NOMO-1 treated with DMSO at 0.1 percent for 48 hours (cell line): ENCODE data around the gene SP9.

Experiments used
- DNase-seq: peaks from one replicate; lab custom pipeline; 2025; ENCODE audit not compliant: unreplicated experiment; lab: John Stamatoyannopoulos, UW

SP9 gene

GRCh38 chr2:174334781-174335251, at the start of gene SP9:
Gene SP9 (plus strand): TSS chr2:174334954. CDS start chr2:174335093, 139 bp downstream.
- DNase-seq, result no peak

GRCh38 chr2:174286172-174286571, 48.6 kb upstream of the SP9 start:
- DNase-seq, result no peak

- no peak for DNase-seq
Observed at GRCh38 chr2:174292908-174293307, 41.8 kb upstream of the SP9 start.

GRCh38 chr2:174300114-174300513, 34.6 kb upstream of the SP9 start:
- DNase-seq, result no peak

GRCh38 chr2:174312581-174313234, 22.0 kb upstream of the SP9 start:
- DNase-seq, result no peak

- DNase-seq, result no peak
Observed at GRCh38 chr2:174322149-174322548, 12.6 kb upstream of the SP9 start.

- no peak for DNase-seq
Observed at GRCh38 chr2:174322746-174323145, 12.0 kb upstream of the SP9 start.

- DNase-seq, result no peak
Observed at GRCh38 chr2:174324530-174324929, 10.2 kb upstream of the SP9 start.

GRCh38 chr2:174325373-174326160, 9.2 kb upstream of the SP9 start:
- DNase-seq, result peak; percentile 57

- no peak for DNase-seq
Observed at GRCh38 chr2:174326161-174327020, 8.4 kb upstream of the SP9 start.

GRCh38 chr2:174327021-174327840, 7.5 kb upstream of the SP9 start:
- DNase-seq, result no peak

GRCh38 chr2:174327841-174328113, 7.0 kb upstream of the SP9 start:
- DNase-seq, result no peak

- no peak for DNase-seq
Observed at GRCh38 chr2:174328114-174328960, 6.4 kb upstream of the SP9 start.

GRCh38 chr2:174328961-174329715, 5.6 kb upstream of the SP9 start:
- no peak for DNase-seq

- DNase-seq, result no peak
Observed at GRCh38 chr2:174330945-174331594, 3.7 kb upstream of the SP9 start.

- no peak for DNase-seq
Observed at GRCh38 chr2:174331595-174332216, 3.0 kb upstream of the SP9 start.

- no peak for DNase-seq
Observed at GRCh38 chr2:174332217-174332963, 2.4 kb upstream of the SP9 start.

- DNase-seq, result no peak
Observed at GRCh38 chr2:174333017-174333371, 1.8 kb upstream of the SP9 start.
